IMR-90 (cell line): ENCODE measurements around the gene CCDC33.

Source experiments
- CEBPB ChIP-seq: IDR thresholded peaks from 2 replicates; pipeline ENCODE4 v1.6.1; 2012; ENCODE audit warnings: low read depth, low read length, improper control_type of control experiment
- MXI1 ChIP-seq: IDR thresholded peaks from 2 replicates; pipeline ENCODE4 v1.6.1; 2012; ENCODE audit warnings: low read depth, mild to moderate bottlenecking, low read length, moderate library complexity, borderline replicate concordance
- POLR2A ChIP-seq: IDR thresholded peaks from 2 replicates; pipeline ENCODE4 v1.6.1; 2012; ENCODE audit warnings: mild to moderate bottlenecking, low read depth, low read length
- RAD21 ChIP-seq: IDR thresholded peaks from 2 replicates; pipeline ENCODE4 v1.6.1; 2012; ENCODE audit warnings: low read length, improper control_type of control experiment
- RFX5 ChIP-seq: IDR thresholded peaks from 2 replicates; pipeline ENCODE4 v1.8.0; 2012; ENCODE audit warnings: low read depth, mild to moderate bottlenecking, low read length, moderate library complexity
- TF ChIP-seq, protein P1 (sequence below): conservative IDR thresholded peaks from 2 replicates; pipeline ENCODE4 v1.5.1; 2012; ENCODE audit warnings: mild to moderate bottlenecking, low read depth, low read length, improper control_type of control experiment
- TF ChIP-seq, protein P2 (sequence below): fragments of 150-350 bp; IDR thresholded peaks from 2 replicates; pipeline ENCODE4 v1.6.1; 2017; ENCODE audit warnings: mild to moderate bottlenecking, antibody characterized with exemption, low read length, low read depth

DNA sequence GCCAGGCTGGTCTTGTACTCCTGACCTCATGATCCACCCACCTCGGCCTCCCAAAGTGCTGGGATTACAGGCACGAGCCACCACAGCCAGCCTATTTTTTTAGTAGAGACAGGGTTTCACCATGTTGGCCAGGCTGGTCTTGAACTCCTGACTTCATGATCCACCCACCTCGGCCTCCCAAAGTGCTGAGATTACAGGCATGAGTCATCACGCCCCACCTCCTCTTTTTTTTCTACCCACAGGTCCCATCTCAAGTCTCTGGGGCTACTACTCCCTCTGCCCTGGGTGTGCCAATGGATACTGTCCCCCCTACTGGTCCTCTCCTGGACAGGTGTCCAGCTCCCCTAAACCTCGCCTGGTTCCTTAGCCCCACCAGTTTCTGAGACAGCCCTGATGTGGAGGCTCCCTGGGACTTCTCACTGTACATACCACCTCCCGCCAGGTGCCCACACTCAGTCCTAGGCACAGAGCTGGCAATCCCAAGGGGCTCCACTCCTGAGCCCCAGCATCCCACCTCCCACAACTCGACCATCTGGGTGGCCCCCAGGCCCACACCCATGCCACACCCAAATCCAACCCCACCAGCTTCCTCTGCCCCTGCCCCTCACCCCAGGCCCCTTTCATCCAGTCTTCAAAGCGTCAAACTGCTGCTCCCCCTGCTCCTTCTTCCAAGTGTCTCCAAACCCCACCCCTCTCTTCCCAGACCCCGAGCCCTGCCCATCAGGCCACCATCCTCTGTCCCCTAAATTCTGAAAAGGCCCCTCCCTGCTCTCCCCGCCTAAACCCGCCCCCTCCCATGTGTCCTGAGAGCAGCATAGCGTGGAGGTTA lies 144.4 kb downstream of the CCDC33 start:
- TF ChIP-seq POLR2A (no peak), MXI1 (no peak), RFX5 (no peak), CEBPB (no peak), RAD21 (no peak)
- TF ChIP-seq, protein P1, sequence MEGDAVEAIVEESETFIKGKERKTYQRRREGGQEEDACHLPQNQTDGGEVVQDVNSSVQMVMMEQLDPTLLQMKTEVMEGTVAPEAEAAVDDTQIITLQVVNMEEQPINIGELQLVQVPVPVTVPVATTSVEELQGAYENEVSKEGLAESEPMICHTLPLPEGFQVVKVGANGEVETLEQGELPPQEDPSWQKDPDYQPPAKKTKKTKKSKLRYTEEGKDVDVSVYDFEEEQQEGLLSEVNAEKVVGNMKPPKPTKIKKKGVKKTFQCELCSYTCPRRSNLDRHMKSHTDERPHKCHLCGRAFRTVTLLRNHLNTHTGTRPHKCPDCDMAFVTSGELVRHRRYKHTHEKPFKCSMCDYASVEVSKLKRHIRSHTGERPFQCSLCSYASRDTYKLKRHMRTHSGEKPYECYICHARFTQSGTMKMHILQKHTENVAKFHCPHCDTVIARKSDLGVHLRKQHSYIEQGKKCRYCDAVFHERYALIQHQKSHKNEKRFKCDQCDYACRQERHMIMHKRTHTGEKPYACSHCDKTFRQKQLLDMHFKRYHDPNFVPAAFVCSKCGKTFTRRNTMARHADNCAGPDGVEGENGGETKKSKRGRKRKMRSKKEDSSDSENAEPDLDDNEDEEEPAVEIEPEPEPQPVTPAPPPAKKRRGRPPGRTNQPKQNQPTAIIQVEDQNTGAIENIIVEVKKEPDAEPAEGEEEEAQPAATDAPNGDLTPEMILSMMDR = no peak
- TF ChIP-seq, protein P2, sequence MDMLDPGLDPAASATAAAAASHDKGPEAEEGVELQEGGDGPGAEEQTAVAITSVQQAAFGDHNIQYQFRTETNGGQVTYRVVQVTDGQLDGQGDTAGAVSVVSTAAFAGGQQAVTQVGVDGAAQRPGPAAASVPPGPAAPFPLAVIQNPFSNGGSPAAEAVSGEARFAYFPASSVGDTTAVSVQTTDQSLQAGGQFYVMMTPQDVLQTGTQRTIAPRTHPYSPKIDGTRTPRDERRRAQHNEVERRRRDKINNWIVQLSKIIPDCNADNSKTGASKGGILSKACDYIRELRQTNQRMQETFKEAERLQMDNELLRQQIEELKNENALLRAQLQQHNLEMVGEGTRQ = no peak
